Testis (tissue), 2 donors: ENCODE measurements around the gene ZMYM2.

Experiments used
- CTCF ChIP-seq, 3 experiments: fragments of 450-650 bp in 2 of 3; fragments of 200-600 bp in 1 of 3; sonication (generic) in 1 of 3; IDR thresholded peaks; one replicate each; pipeline ENCODE4 v1.5.1; 2016 to 2019; ENCODE audit warnings: antibody characterized with exemption in 3 of 3, mild to moderate bottlenecking in 2 of 3, moderate library complexity in 1 of 3
- POLR2A ChIP-seq: fragments of 450-650 bp; IDR thresholded peaks from one replicate; pipeline ENCODE4 v1.6.1; 2017; ENCODE audit warnings: antibody characterized with exemption, mild to moderate bottlenecking, moderate library complexity

- TF ChIP-seq POLR2A, result no peak
- TF ChIP-seq CTCF (IDR thresholded peaks at IDR 0.05), result no peak
These were observed 43.1 kb downstream of the ZMYM2 start for GRCh38 chr13:20001366-20002190.
